DMS 273 (cell line): ENCODE data around the gene HYAL3.

Experiments used
- DNase-seq: peaks from one replicate; lab custom pipeline; 2025; ENCODE audit not compliant: unreplicated experiment; lab: John Stamatoyannopoulos, UW

The HYAL3 gene, protein sequence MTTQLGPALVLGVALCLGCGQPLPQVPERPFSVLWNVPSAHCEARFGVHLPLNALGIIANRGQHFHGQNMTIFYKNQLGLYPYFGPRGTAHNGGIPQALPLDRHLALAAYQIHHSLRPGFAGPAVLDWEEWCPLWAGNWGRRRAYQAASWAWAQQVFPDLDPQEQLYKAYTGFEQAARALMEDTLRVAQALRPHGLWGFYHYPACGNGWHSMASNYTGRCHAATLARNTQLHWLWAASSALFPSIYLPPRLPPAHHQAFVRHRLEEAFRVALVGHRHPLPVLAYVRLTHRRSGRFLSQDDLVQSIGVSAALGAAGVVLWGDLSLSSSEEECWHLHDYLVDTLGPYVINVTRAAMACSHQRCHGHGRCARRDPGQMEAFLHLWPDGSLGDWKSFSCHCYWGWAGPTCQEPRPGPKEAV

DNA sequence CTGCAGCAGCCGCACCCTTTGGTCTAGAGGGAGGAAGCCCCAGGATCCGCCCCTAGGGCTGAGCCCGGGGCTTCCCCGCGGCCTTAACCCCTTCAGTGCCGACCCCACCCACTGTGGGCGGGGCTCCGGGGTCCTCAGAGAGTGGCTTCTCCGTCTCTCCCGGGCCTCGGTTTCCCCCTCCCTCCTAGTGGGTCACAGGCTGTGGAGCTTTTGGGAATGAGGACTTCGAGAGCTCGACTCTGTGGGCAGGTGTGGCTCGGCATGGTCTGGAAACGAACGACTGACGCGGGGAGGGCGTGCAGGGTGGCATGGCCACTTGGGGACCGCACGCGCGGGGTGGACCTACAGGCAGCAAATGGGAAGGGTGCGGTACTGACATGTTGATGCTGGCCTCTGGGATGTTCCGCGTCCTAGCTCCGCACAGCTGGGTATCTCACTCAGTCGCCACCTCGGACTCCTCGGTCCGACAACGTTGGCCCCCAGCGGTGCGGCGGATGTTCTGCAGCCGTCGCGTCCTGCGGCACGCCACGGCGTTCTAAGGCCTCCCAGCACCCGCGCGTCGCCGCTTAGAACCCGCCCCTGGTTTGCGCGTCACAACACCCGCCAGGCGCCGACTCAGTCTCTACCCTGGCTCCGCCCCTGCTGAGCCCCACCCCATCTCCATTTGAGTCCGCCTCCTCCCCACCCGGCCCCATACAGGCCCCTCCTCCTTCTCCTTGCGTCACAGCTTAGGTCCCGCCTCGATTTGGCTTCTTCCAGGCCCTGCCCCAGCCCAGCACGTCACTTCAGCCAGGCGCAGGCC is at the start of gene HYAL3, which contains the start of gene NAA80:
Gene HYAL3, minus strand, starts transcription at position 570 of the 802 bp plus-strand sequence. CDS start 3,803 bp downstream, outside the sequence.
Gene NAA80, minus strand, starts transcription at position 570 of the 802 bp plus-strand sequence. CDS start 1,942 bp downstream, outside the sequence.
- peak; percentile 98 for DNase-seq

DNA sequence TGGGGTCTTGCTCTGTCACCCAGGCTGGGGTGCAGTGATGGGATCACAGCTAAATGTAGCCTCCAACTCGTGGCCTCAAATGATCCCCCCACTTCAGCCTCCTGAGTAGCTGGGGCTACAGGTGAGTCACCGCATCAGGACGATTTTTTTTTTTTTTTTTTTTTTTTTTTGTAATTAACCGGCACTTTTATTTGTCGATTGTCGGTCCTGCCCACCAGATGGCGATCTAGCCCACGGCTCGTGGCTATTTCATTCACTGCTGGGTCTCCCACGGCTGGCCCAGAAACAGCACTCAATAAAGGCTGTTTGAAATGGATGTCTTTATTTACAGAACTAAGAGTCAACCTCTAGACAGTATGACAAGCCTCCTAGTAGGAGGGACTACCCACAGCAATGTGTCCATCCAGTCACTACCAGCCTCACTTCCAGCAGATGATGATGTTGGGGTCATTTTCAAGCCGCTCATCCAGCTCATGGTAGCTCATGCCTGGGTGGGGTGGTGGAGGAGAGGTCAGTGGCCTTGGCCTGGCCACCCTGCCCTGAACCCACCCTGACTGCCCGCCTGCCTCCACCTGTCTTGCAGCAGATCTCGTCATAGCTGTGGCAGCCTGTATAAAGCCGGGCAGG is 48.1 kb upstream of the HYAL3 start:
- peak; percentile 81 for DNase-seq

DNA sequence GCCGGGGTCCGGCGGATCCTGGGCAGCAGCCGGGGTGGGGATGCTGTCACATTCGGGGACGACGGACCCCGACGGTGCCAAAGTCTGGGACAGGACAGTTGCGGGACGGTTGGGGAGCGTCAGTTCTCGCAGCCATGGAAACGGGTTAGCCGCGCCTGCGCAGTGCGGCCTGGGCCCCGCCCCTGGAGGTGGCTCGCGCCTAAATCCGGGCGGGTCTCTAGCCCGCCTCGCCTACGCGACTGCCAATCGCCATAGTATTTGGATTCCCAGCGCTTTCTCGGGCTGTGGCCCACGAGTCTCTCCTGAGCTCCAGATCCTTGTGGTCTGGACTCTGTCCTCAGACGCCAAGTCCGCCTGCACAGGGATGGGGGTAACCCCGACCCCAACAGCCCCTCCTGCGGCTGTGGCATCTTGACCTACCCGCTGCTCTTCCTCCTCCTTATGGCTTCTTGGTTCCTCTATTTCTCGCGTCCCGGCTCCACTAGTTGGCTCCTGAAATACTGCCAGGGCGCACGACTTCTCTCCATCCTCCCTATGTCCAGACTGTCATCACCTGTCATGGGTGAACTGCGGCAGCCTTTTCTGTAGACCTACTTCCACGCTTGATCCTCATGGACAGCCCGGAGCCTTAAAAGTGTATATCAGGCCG is 46.5 kb upstream of the HYAL3 start, which contains the start of gene ZMYND10:
Gene ZMYND10, minus strand, starts transcription at position 147 of the 649 bp plus-strand sequence. CDS start 153 bp downstream, outside the sequence.
- DNase-seq, result peak; percentile 87

DNA sequence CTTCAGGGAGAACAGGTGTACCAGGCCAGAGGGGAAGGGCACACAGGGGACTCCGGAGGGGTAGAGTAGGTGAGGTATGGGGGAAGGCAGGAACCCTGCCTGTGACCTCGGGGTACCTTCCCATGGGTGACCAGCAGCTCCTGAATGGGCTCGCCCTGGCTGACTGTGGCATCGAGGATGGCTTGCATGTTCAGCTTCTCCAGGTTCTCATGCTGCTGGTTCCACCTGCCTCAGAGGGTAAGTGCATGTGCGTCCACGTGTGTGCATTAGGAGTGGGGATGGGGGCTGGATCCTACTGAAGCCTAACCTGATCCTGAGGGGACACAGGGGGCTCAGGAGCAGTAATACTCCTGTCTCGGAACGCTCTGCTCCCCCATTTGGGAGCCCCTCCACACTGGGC is 45.8 kb upstream of the HYAL3 start:
- DNase-seq, result no peak

DNA sequence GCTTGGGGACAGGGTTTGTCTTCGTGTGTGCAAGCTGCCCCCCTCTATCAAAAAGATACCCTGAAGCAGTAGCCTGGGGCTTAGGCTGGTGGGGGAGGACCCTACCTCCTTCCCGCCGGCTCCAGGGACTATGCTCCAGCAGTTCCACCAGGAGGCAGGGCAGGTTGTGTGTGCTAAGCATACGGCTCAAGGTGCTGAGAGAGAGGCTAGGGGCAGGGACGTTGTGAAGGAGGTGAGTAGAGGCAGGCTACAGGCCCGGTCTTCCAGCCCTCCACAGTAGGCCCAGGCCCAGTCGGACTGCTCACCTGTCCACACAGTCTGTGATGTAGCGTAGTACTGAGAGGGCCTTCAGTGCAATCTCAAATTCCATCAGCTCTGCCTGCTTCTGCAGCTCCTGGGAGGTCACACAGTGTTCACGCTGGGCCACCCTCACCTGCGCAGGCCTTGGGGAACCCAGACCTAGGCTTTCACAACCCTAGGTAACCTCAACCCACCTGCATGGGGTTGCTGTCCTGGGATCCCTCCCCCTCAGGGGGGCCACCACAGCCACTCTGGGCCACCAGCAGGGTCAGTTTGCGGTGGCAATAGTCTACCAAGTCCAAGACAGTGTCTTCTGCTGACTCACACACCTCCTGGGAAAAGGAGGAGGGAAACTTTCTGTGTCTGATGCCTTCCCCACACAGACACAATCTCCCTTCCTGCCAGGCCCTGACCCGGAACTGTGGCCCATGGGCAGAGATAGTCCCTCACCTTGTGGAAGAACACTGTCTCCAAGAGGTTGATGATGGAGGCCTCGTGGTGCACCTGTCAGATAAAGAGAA is 43.8 kb upstream of the HYAL3 start:
- DNase-seq, result peak; percentile 28

DNA sequence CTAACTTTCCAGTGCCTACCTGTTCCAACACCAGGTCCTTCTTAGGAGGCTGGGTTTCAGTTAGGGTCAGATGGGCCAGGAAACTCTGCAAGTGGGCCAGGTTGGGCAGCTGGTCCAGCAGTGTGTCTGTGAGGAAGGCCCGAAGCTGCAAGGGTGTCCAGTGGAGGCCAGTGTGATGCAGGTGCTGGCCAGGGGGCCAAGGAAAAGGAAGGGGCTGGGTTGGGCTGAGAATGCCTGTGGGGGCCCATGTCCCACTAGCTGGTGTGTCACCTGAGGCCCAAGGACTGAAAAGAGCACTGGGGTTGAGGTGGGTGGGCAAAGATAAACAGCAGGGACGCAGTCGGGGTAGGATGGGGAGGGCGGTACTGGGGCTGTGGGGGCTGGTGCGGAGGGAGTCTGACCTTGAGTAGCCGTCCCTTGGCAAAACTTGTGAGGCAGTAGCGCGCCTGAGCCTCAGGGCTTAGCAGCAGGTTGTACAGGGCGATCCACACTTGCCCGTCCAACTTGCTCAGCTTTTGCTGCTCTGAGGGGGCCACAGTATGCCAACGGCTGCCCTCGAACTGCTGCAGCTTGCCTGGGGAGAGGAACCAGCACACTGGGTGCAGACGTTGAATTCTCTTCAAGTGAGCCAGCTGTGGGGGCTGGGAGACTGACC is 42.9 kb upstream of the HYAL3 start:
- no peak for DNase-seq

DNA sequence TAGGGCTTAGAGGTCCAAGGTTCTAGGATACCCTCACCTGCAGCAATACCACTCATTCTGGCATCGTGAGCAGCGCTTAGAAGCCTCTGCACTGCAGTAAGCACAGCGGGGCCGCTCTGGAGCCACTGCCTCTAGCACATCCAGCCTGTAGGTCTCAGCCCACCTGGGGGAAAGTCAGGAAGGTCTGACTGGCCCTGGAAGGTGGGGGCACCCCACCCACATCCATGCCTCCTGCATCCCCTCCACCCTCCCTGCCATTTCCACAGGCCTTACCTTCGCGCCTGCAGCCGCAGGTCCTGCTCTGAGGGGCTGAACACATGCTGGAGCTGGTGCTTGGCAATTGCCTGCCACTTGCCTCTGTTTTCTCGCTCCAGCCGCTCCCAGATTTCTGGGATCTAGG is 42.3 kb upstream of the HYAL3 start:
- DNase-seq, result no peak

DNA sequence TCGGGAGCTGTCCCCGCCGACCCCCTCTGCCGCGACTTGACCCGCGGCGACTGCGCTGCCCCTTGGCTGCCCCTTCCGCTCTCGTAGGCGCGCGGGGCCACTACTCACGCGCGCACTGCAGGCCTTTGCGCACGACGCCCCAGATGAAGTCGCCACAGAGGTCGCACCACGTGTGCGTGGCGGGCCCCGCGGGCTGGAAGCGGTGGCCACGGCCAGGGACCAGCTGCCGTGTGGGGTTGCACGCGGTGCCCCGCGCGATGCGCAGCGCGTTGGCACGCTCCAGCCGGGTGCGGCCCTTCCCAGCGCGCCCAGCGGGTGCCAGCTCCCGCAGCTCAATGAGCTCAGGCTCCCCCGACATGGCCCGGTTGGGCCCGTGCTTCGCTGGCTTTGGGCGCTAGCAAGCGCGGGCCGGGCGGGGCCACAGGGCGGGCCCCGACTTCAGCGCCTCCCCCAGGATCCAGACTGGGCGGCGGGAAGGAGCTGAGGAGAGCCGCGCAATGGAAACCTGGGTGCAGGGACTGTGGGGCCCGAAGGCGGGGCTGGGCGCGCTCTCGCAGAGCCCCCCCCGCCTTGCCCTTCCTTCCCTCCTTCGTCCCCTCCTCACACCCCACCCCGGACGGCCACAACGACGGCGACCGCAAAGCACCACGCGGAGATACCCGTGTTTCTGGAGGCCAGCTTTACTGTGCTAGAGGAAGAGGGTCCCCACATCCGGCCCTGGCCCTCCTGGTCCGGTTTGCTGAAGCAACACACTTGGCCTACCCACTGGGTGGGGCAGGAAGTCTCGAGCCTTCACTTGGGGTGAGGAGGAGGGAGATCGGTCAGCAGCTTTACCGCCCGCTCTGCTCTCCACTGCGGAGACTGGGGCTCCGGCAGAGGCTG is 41.5 kb upstream of the HYAL3 start, which contains the start of gene RASSF1:
Gene RASSF1, minus strand, starts transcription at position 389 of the 882 bp plus-strand sequence. Its CDS starts 31 bp downstream, at position 358.
- no peak for DNase-seq

DNA sequence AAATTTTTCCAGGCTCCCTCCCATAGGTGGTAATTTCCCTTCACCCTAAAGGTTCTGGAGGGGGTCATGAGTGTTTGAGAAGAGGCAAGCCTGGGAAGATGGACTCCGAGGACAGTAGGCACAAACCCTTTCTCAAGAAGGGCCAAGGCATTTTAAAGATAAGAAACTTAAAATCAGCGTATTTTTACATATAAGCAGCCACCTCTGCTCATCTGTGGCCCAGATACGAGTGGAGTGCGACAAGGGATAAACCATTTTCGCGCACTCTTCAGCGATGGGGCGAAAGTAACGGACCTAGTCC is 40.9 kb upstream of the HYAL3 start:
- no peak for DNase-seq

DNA sequence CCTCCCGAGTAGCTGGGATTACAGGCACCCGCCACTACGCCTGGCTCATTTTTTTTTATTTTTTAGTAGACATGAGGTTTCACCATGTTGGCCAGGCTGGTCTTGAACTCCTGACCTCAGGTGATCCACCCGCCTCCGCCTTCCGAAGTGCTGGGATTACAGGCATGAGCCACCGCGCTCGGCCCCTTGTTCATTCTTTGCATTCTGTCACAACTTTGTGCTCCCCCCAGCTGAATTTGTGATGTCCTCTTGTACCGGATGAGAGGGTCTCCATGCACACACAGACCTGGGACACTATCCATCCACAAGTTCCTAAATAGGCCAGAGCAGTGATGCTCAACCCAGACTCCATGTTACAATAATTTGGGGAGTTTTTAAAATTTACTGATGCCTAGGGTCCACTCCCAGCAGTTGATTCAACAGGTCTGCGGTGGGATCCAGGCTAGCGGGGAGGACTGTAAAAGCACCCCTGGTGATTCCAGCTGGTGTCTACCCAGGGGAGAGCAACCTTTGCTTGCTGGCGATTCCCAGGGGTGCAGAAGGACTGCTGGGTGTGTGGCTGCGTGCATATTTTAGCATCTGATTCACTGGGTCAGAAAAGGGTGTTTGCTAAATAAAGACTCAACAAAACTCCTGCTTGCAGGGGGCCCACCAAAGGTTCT is 40.4 kb upstream of the HYAL3 start:
- no peak for DNase-seq

DNA sequence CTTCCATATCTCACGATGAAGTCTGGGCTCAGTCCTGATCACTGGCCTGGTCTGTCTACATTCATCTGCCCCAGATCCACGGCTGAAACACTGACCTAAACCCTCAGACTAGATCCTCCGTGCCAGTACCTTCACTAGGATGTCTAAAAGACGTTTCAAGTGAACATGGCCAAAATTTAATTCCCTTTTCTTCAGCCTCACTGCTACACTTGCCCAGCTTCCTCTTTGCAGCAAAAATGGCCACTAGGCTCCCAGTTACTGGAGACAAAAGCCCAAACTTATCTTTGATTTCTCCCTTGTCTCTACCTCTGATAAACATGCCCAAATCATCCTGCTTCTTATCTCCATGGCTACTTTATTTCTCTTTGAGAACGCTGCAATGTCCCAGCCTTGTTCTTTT is 39.8 kb upstream of the HYAL3 start:
- DNase-seq, result no peak

DNA sequence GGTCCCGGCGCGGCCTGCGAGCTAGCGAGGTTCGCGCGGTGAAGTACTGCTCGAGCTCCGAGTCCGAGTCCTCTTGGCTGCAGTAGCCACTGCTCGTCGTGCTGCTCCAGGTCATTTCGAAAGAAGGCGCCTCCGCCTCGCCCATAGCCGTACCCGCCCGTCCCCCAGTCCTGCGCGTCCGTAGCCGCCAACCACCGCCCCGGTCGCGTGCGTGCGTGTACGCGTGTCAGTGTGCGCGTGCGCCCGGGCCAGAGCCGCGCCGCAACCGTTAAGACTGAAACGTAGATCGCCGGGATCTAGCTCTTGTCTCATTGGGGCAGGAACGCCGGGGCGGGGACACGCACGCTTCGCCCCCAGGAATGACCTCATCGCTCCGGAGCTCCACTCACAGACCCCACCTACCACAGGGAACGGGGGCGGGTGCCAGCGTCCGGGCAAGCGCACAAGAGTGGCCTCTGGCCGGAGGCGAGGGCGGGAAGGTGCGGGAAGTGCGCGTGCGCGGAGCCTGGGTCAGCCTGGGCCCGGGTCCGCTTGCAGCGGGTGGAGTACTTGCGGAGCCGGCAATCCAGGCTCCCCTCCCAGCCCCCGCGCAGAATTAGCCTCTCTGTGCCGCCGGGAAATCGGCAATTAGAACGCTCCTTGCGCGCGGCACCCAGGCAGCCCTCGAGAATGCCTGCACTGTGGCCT is 38.1 kb upstream of the HYAL3 start:
- peak; percentile 98 for DNase-seq

DNA sequence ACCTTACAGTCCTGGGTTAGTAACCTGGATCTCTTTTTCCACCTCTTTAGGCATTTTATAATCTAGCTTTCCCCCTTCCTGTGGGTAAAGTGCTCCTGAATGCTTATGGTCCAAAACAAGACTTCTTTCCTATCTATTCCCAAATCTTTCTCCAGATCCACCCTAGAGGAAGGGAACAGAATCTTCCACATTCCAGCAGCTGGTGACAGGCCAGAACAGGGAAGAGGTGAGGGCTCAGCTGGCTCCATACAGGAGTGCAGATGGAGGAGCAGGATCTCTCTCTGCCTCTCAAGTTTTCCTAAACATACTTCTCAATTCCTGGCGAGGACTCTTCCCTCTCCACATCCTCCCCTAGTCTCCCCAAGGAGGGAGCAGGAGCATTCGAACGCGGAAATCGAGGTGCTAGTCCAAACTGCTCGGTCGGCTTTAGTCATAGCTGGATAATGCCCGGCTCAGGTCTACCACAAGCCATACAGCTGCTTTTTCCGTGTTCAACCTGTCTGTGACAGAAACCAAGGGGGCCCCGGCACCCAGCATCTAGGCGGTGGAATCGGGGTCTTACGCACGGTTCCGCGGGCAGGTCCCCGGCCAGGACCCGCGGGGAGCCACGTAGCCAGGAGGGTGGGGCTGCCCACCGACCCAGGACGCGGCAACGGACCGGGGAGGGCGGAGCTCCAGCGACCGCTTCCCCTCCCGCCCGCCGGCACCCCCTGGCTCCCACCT is 37.4 kb upstream of the HYAL3 start:
- peak; percentile 50 for DNase-seq

DNA sequence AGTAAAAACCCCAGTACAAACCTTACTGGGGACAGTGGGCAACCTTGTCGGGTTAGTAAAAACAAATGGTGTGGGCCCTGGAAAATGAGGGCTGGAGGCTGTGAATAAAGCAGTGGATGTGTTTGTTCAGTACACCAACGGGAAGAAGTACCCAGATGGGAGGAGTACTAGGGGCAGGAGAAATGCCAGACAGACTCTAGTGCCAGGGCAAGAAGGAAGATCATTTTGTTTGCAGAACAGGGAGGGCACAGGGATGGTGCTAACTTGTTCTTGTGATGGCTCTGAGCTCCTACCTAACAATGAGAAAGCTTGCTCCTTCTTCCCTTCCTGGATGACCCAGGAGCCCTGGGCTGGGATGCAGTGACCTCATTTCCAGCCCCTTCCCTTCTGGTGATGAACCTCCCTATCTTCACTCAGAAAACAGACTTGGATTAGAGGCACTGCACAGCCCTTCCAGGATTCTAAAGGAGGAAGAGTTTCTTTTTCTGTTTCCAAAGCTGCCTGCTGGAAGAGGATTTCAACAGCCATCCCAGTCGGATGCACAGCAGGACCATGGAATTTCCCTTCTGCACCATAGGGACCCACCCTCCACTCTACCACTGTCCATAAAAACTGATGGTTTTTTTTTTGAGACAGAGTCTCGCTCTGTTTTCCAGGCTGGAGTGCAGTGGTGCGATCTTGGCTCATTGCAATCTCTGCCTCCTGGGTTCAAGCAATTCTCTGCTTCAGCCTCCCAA is 35.3 kb upstream of the HYAL3 start:
- no peak for DNase-seq

DNA sequence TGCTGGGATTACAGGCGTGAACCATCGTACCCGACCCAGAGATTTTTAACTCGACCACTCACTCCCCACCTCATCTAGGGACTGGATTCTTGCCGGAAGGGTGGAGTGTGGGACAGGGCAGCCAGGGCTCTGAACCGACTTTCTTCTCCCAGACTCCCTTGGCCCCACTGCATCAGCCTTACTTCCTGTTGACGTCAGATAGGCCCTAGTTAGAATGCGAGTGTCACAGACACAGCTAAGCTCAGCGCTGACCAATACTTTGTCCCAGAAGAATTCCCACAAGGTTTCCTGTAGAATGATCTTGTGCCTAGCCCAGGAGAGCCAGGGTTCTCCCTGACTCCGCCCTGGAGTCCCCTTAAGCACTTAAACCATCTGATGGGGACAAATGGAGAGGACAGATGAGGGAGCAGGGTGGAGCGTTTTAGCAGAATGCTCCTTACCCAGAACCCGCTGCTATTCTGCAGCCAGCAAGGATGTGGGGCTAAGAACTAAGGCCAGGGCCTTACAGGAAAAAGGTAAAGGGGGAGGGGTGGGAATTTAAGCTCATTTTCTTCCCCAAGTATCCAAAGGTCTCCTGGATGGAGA is 34.6 kb upstream of the HYAL3 start:
- no peak for DNase-seq
